A673 (cell line): ENCODE results near the gene KIRREL3.

ENCODE experiments used
- CTCF ChIP-seq: fragments of 300-800, 200-600 bp; sonication (generic); conservative IDR thresholded peaks from 2 replicates; pipeline ENCODE4 v1.5.1; 2017; ENCODE audit warnings: low read depth, mild to moderate bottlenecking, antibody characterized with exemption, low read length, moderate library complexity, mixed read lengths
- EZH2 ChIP-seq: fragments of 200-600 bp; sonication (generic); IDR thresholded peaks from 2 replicates; pipeline ENCODE4 v1.6.1; 2017; ENCODE audit warnings: borderline replicate concordance, low read depth, mild to moderate bottlenecking, mixed read lengths, antibody characterized with exemption, low read length; ENCODE audit not compliant: poor library complexity, severe bottlenecking

GRCh38 chr11:126716456-126717083 lies 284.0 kb downstream of the KIRREL3 start:
- TF ChIP-seq EZH2 (no peak), CTCF (peak; percentile 79)
